ENCODE results near the gene GBGT1. TPM values are rescaled to one million over a fixed set of nuclear protein-coding genes. Genes with fewer than 3 reads are reported as not detected.

The GBGT1 gene
- total RNA-seq, 1 donor = 3.3 TPM

DNA sequence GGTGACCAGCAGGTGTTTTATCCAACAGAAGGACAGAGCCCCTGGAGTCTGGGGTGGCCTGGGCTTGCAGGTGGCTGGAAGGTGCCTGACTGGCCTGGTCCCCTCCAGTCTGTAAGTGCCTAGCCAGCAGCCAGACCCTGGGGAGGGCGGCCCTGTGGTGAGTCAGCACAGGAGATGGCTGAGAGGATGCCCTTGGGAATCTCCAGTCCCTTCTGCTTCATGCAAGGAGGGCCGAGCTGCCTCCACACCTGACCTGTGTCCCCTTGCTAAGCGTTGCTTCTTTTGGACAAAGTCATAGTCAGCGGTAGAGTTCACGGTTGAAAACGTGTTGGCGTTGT, 25.1 kb upstream of the GBGT1 start:
- Histone ChIP-seq H3K4me2 (ENCODE audit: insufficient read depth, low read length) (no peak overlapping the region), H3K4me3 (ENCODE audit: insufficient read depth, low read length) (no peak overlapping the region), H3K27me3 (ENCODE audit: insufficient read depth, low read length) (peaks cover 19% of the 10 kb centered on the region), H3K36me3 (ENCODE audit: insufficient read depth, low read length) (no peaks in the 10 kb centered on the region), H3K27ac (ENCODE audit: low read depth, low read length) (no peak overlapping the region), H2AFZ (ENCODE audit: low read length) (no peak overlapping the region), H4K20me1 (ENCODE audit: insufficient read depth, low read length) (no peaks in the 10 kb centered on the region), H3K9me3 (ENCODE audit: low read depth, low read length) (no peaks in the 10 kb centered on the region), H3K79me2 (ENCODE audit: insufficient read depth, low read length) (no peaks in the 10 kb centered on the region), H3K4me1 (ENCODE audit: insufficient read depth, low read length) (no peaks in the 10 kb centered on the region)
- DNase-seq (ENCODE audit: insufficient read length, low spot score, missing footprints) = peak; percentile 31
- TF ChIP-seq, protein P1, sequence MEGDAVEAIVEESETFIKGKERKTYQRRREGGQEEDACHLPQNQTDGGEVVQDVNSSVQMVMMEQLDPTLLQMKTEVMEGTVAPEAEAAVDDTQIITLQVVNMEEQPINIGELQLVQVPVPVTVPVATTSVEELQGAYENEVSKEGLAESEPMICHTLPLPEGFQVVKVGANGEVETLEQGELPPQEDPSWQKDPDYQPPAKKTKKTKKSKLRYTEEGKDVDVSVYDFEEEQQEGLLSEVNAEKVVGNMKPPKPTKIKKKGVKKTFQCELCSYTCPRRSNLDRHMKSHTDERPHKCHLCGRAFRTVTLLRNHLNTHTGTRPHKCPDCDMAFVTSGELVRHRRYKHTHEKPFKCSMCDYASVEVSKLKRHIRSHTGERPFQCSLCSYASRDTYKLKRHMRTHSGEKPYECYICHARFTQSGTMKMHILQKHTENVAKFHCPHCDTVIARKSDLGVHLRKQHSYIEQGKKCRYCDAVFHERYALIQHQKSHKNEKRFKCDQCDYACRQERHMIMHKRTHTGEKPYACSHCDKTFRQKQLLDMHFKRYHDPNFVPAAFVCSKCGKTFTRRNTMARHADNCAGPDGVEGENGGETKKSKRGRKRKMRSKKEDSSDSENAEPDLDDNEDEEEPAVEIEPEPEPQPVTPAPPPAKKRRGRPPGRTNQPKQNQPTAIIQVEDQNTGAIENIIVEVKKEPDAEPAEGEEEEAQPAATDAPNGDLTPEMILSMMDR (IDR thresholded peaks at IDR 0.05; ENCODE audit: extremely low read depth, low read depth, low read length) = no peak

DNA sequence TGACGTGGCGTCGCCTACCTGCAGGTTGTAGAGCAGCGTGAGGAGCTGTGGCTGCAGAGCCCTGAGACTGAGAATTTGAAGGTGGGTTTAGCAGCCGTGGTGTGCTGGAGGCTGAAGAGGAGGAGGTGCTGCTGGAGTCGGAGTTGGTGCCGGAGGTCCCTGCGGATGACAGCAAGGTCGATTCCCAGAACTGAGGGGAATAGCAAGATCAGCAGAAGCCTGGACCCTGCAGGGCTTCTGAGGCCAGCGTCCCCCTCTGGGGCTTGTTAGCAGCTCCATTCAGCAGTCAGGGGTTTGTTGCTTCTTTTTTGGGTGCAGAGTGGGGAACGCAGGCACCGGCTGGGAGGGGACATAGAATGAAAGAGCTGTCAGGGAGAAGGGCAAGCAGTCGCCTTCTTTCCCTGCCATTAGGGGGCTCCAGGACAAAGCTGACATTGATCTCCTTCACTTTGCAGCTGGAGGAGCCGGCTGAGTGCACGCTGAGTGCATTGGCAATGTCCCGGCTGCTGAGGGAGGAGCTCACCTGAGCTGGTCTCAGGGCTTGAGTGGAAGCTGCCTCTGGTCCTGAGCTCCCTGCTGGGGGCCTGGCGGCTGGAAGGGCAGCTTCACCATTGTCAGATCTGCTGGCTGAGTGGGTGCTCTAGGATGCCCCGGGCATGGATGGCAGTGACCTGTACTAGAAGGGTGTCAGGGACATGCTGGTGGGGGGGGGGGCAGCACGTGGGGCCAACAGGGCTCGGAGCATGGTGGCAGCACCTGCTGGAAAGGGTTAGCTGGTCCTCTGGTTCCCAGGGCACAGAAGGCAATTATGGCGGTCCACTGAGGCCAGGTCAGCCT, 24.5 kb upstream of the GBGT1 start:
- Histone ChIP-seq H3K27me3 (ENCODE audit: insufficient read depth, low read length) (peaks cover 19% of the 10 kb centered on the region), H4K20me1 (ENCODE audit: insufficient read depth, low read length) (no peaks in the 10 kb centered on the region), H3K4me1 (ENCODE audit: insufficient read depth, low read length) (no peaks in the 10 kb centered on the region), H3K79me2 (ENCODE audit: insufficient read depth, low read length) (no peaks in the 10 kb centered on the region), H3K4me2 (ENCODE audit: insufficient read depth, low read length) (no peak overlapping the region), H3K9me3 (ENCODE audit: low read depth, low read length) (no peaks in the 10 kb centered on the region), H3K4me3 (ENCODE audit: insufficient read depth, low read length) (no peak overlapping the region), H3K27ac (ENCODE audit: low read depth, low read length) (no peak overlapping the region), H3K36me3 (ENCODE audit: insufficient read depth, low read length) (no peaks in the 10 kb centered on the region), H2AFZ (ENCODE audit: low read length) (no peak overlapping the region)
- TF ChIP-seq, protein P1 (IDR thresholded peaks at IDR 0.05; ENCODE audit: extremely low read depth, low read depth, low read length) = peak; percentile 29
- DNase-seq (ENCODE audit: insufficient read length, low spot score, missing footprints) = peak; percentile 78

DNA sequence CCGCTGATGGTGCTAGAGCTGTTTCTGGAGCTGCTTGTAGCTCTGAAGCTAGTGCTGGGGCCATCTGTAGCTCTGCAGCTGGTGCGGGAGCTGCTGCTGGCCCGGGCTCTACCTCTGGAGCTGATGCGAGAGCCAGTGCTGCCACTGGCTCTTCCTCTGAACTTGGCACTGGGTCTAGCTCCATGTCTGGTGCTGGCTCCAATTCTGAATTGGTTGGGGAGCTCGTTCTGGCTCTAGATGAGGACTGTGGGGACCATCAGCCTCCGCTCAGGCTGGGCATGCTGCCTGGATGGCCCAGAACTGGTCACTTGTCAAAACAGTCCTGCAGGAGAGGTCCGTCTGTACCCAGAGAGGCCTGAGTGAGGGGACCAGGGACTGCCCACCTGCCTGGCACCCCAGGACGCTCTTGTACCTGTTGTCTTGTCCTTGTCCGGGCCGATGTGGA, 23.9 kb upstream of the GBGT1 start:
- no peak overlapping the region for H2AFZ ChIP-seq (ENCODE audit: low read length)
- no peaks in the 10 kb centered on the region for H4K20me1 ChIP-seq (ENCODE audit: insufficient read depth, low read length)
- H3K4me1 ChIP-seq (ENCODE audit: insufficient read depth, low read length) = no peaks in the 10 kb centered on the region
- peaks cover 22% of the 10 kb centered on the region for H3K27me3 ChIP-seq (ENCODE audit: insufficient read depth, low read length)
- H3K79me2 ChIP-seq (ENCODE audit: insufficient read depth, low read length) = no peaks in the 10 kb centered on the region
- no peak overlapping the region for H3K4me2 ChIP-seq (ENCODE audit: insufficient read depth, low read length)
- H3K9me3 ChIP-seq (ENCODE audit: low read depth, low read length) = no peaks in the 10 kb centered on the region
- TF ChIP-seq, protein P1 (IDR thresholded peaks at IDR 0.05; ENCODE audit: extremely low read depth, low read depth, low read length) = no peak
- H3K36me3 ChIP-seq (ENCODE audit: insufficient read depth, low read length) = no peaks in the 10 kb centered on the region
- peak; percentile 51 for DNase-seq (ENCODE audit: insufficient read length, low spot score, missing footprints)
- no peak overlapping the region for H3K4me3 ChIP-seq (ENCODE audit: insufficient read depth, low read length)
- no peak overlapping the region for H3K27ac ChIP-seq (ENCODE audit: low read depth, low read length)

DNA sequence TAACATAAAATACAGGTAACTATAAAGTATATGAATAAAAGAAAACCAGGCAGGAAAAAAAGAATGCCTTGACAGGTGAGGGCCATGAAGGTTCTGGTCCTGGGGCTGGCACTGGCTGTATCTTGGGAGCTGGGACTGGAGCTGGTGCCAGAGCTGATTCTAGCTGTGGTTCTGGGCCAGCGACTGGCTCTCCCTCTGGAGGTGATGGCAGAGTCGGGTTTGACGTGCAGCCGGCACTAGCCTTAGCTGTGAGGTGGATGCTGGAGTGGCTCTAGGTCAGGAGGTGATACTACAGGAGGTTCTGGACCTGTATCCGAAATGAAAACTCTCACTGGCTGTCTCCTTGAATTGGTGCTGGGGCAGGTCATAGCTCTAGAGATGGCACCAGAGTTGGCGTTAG, 23.0 kb upstream of the GBGT1 start:
- Histone ChIP-seq H3K4me2 (ENCODE audit: insufficient read depth, low read length) (no peak overlapping the region), H3K27ac (ENCODE audit: low read depth, low read length) (no peak overlapping the region), H3K9me3 (ENCODE audit: low read depth, low read length) (no peaks in the 10 kb centered on the region), H3K4me1 (ENCODE audit: insufficient read depth, low read length) (no peaks in the 10 kb centered on the region), H3K79me2 (ENCODE audit: insufficient read depth, low read length) (no peaks in the 10 kb centered on the region), H3K36me3 (ENCODE audit: insufficient read depth, low read length) (no peaks in the 10 kb centered on the region), H4K20me1 (ENCODE audit: insufficient read depth, low read length) (no peaks in the 10 kb centered on the region), H3K4me3 (ENCODE audit: insufficient read depth, low read length) (no peak overlapping the region), H2AFZ (ENCODE audit: low read length) (no peak overlapping the region), H3K27me3 (ENCODE audit: insufficient read depth, low read length) (peaks cover 22% of the 10 kb centered on the region)
- DNase-seq (ENCODE audit: insufficient read length, low spot score, missing footprints) = peak; percentile 14
- TF ChIP-seq, protein P1 (IDR thresholded peaks at IDR 0.05; ENCODE audit: extremely low read depth, low read depth, low read length) = no peak
